ENCODE measurements around the gene ATP6V0A1. TPM values are rescaled to one million over a fixed set of nuclear protein-coding genes. Genes with fewer than 3 reads are reported as not detected.

Gene ATP6V0A1
- total RNA-seq, 2 donors from 2014 or later, result 77.6 to 93.0 TPM

- no peak overlapping the region for H3K4me3 ChIP-seq
- H3K27ac ChIP-seq, result peak overlapping the region; percentile 95
- no peaks in the 10 kb centered on the region for H3K9me3 ChIP-seq
- H3K36me3 ChIP-seq, result no peaks in the 10 kb centered on the region
- DNase-seq, result peak; percentile 87
- intact Hi-C loops (cut with DNase I), result no loop called here
- TF ChIP-seq CTCF (IDR thresholded peaks at IDR 0.05), result no peak
- H3K27me3 ChIP-seq, result no peaks in the 10 kb centered on the region
- H3K4me1 ChIP-seq, result peaks cover 39% of the 10 kb centered on the region
- peak overlapping the region in 1 of 2 donors; percentile 76 for H3K9ac ChIP-seq (ENCODE audit: low read depth in 2 of 2, low read length in 2 of 2)
Measured at GRCh38 chr17:42518046-42518754, 59.5 kb downstream of the ATP6V0A1 start.

- intact Hi-C loops (cut with DNase I), result no loop called here
- peaks cover 39% of the 10 kb centered on the region for H3K4me1 ChIP-seq
- peak overlapping the region; percentile 33 to 76 for H3K9ac ChIP-seq (ENCODE audit: low read depth in 2 of 2, low read length in 2 of 2)
- no peak for TF ChIP-seq CTCF (IDR thresholded peaks at IDR 0.05)
- peak; percentile 96 for DNase-seq
- no peaks in the 10 kb centered on the region for H3K27me3 ChIP-seq
- no peaks in the 10 kb centered on the region for H3K36me3 ChIP-seq
- no peak overlapping the region for H3K4me3 ChIP-seq
- peak overlapping the region; percentile 95 for H3K27ac ChIP-seq
- H3K9me3 ChIP-seq, result no peaks in the 10 kb centered on the region
Measured at GRCh38 chr17:42518755-42519545, 60.3 kb downstream of the ATP6V0A1 start.

- intact Hi-C loops (cut with DNase I), result loop anchor here (5.0 kb wide), 1 partner anchor 198 kb away; no protein-coding TSS in a partner anchor
- no peak for TF ChIP-seq CTCF (IDR thresholded peaks at IDR 0.05)
- H3K9me3 ChIP-seq, result no peaks in the 10 kb centered on the region
- DNase-seq, result peak; percentile 87
- no peaks in the 10 kb centered on the region for H3K27me3 ChIP-seq
- no peak overlapping the region for H3K4me3 ChIP-seq
- no peaks in the 10 kb centered on the region for H3K36me3 ChIP-seq
- H3K27ac ChIP-seq, result peak overlapping the region; percentile 95
- H3K9ac ChIP-seq (ENCODE audit: low read depth in 2 of 2, low read length in 2 of 2), result peak overlapping the region; percentile 33 to 76
- peaks cover 39% of the 10 kb centered on the region for H3K4me1 ChIP-seq
Measured at GRCh38 chr17:42519546-42520491, 61.1 kb downstream of the ATP6V0A1 start.

- no peaks in the 10 kb centered on the region for H3K36me3 ChIP-seq
- H3K4me1 ChIP-seq, result peaks cover 39% of the 10 kb centered on the region
- no peak overlapping the region for H3K4me3 ChIP-seq
- no peaks in the 10 kb centered on the region for H3K27me3 ChIP-seq
- intact Hi-C loops (cut with DNase I), result loop anchor here (5.0 kb wide), 1 partner anchor 198 kb away; no protein-coding TSS in a partner anchor
- TF ChIP-seq CTCF (IDR thresholded peaks at IDR 0.05), result no peak
- peak overlapping the region in 1 of 2 donors; percentile 76 for H3K9ac ChIP-seq (ENCODE audit: low read depth in 2 of 2, low read length in 2 of 2)
- no peak for DNase-seq
- no peaks in the 10 kb centered on the region for H3K9me3 ChIP-seq
- H3K27ac ChIP-seq, result peak overlapping the region; percentile 95
Measured at GRCh38 chr17:42520540-42520951, 61.9 kb downstream of the ATP6V0A1 start.

- Histone ChIP-seq H3K27me3 (no peaks in the 10 kb centered on the region), H3K9ac (ENCODE audit: low read depth in 2 of 2, low read length in 2 of 2) (peak overlapping the region in 1 of 2 donors; percentile 76)
Measured at GRCh38 chr17:42521036-42521435, 62.4 kb downstream of the ATP6V0A1 start.

More at GRCh38 chr17:42521036-42521435, 62.4 kb downstream of the ATP6V0A1 start:
- intact Hi-C loops (cut with DNase I), result loop anchor here (5.0 kb wide), 1 partner anchor 199 kb away; no protein-coding TSS in a partner anchor
- no peak for TF ChIP-seq CTCF (IDR thresholded peaks at IDR 0.05)
- Histone ChIP-seq H3K36me3 (no peaks in the 10 kb centered on the region), H3K9me3 (no peaks in the 10 kb centered on the region), H3K4me3 (no peak overlapping the region), H3K4me1 (peaks cover 39% of the 10 kb centered on the region), H3K27ac (peak overlapping the region; percentile 95)
- no peak for DNase-seq

Measured in colonic mucosa (tissue), 4 donors.